ENCODE data around the gene MRPS12. TPM values are rescaled to one million over a fixed set of nuclear protein-coding genes. Genes with fewer than 3 reads are reported as not detected.
"Not testable (repeated sequence)": the region's sequence is repeated elsewhere in the genome, so short reads cannot be mapped to it uniquely, and the experiment has no call there.

The MRPS12 gene
- total RNA-seq, 1 donor from 2014 or later: 32.0 TPM

DNA sequence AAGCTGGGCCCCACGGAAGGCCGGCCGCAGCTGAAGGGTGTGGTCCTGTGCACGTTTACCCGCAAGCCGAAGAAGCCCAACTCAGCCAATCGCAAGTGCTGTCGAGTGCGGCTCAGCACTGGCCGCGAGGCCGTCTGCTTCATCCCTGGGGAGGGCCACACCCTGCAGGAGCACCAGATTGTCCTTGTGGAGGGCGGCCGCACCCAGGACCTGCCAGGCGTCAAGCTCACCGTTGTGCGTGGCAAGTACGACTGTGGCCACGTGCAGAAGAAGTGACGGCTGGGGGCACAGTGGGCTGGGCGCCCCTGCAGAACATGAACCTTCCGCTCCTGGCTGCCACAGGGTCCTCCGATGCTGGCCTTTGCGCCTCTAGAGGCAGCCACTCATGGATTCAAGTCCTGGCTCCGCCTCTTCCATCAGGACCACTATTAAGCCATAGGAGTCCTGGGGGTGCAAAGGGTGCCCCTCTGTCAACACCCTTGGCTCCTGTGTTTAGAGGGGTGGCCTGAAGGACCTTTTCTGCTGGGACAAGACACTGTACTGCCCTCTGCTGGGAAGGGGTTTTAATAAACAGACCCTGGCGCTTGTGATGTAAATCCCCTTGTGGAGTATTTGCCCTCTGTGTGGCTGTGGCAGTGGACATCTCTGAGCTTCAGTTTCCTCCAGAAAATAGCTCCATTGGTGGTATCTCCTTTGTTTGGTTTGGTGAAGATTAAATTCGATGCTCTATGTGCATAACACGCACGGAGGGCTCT is 1.9 kb downstream of the MRPS12 start:
- peaks cover 10% of the 10 kb centered on the region for H3K27me3 Mint-ChIP-seq (ENCODE audit: unreplicated experiment)
- peaks cover 15% of the 10 kb centered on the region for H3K4me1 Mint-ChIP-seq (ENCODE audit: unreplicated experiment)
- H3K36me3 Mint-ChIP-seq (ENCODE audit: low read depth, unreplicated experiment): peaks cover 30% of the 10 kb centered on the region
- TF ChIP-seq, protein P1, sequence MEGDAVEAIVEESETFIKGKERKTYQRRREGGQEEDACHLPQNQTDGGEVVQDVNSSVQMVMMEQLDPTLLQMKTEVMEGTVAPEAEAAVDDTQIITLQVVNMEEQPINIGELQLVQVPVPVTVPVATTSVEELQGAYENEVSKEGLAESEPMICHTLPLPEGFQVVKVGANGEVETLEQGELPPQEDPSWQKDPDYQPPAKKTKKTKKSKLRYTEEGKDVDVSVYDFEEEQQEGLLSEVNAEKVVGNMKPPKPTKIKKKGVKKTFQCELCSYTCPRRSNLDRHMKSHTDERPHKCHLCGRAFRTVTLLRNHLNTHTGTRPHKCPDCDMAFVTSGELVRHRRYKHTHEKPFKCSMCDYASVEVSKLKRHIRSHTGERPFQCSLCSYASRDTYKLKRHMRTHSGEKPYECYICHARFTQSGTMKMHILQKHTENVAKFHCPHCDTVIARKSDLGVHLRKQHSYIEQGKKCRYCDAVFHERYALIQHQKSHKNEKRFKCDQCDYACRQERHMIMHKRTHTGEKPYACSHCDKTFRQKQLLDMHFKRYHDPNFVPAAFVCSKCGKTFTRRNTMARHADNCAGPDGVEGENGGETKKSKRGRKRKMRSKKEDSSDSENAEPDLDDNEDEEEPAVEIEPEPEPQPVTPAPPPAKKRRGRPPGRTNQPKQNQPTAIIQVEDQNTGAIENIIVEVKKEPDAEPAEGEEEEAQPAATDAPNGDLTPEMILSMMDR (IDR thresholded peaks at IDR 0.05; ENCODE audit: unreplicated experiment): no peak
- H3K9me3 Mint-ChIP-seq (ENCODE audit: unreplicated experiment): no peaks in the 10 kb centered on the region
- DNase-seq (ENCODE audit: low spot score): no peak
- H3K27ac Mint-ChIP-seq (ENCODE audit: unreplicated experiment): peak overlapping the region; percentile 77
- peak overlapping the region; percentile 77 for H3K4me3 Mint-ChIP-seq (ENCODE audit: unreplicated experiment)

DNA sequence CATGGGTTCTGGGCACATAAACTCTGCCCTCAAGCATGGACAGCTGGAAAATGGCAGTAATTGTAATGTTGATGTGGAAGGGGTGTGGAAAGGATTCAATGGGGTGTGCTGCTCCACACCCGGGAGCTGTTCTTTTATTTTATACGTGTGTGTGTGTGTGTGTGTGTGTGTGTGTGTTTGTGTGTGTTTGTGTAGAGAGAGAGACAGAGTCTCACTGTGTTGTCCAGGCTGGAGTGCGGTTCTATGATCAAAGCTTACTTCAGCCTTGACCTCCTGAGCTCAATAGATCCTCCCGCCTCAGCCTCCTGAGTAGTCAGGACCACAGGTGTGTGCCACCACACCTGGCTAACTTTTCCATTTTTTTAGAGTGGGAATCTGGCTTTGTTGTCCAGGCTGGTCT is 2.8 kb downstream of the MRPS12 start:
- H3K36me3 Mint-ChIP-seq (ENCODE audit: low read depth, unreplicated experiment): peaks cover 30% of the 10 kb centered on the region
- DNase-seq (ENCODE audit: low spot score): no peak
- H3K4me1 Mint-ChIP-seq (ENCODE audit: unreplicated experiment): peaks cover 15% of the 10 kb centered on the region
- peaks cover 9% of the 10 kb centered on the region for H3K27me3 Mint-ChIP-seq (ENCODE audit: unreplicated experiment)
- no peaks in the 10 kb centered on the region for H3K9me3 Mint-ChIP-seq (ENCODE audit: unreplicated experiment)
- H3K27ac Mint-ChIP-seq (ENCODE audit: unreplicated experiment): no peak overlapping the region
- H3K4me3 Mint-ChIP-seq (ENCODE audit: unreplicated experiment): peak overlapping the region; percentile 68
- TF ChIP-seq, protein P1 (IDR thresholded peaks at IDR 0.05; ENCODE audit: unreplicated experiment): no peak

DNA sequence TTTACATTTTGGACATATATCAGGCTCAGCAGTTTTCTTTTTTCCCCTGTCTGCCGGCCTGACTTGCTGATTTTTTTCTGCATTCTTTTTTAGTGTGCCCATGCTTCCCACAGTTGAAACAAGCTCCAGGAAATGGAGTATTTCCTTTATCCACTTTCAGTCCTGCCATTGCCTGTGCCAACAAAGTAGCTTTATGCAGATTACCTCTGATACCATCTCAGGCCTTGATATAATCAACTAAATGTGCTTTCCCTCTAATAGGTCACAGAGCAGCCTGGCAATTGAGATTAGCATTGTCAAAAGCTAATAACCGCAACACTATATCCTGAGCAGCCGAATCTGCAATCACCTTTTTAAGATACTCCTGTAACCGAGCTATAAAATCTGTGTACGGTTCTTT is 9.2 kb downstream of the MRPS12 start:
- Mint-ChIP-seq H3K27ac (ENCODE audit: unreplicated experiment) (peak overlapping the region; percentile 89), H3K4me3 (ENCODE audit: unreplicated experiment) (peak overlapping the region; percentile 45), H3K27me3 (ENCODE audit: unreplicated experiment) (peaks cover 10% of the 10 kb centered on the region), H3K4me1 (ENCODE audit: unreplicated experiment) (peaks cover 27% of the 10 kb centered on the region), H3K36me3 (ENCODE audit: low read depth, unreplicated experiment) (peaks cover 15% of the 10 kb centered on the region), H3K9me3 (ENCODE audit: unreplicated experiment) (no peaks in the 10 kb centered on the region)
- TF ChIP-seq, protein P1 (IDR thresholded peaks at IDR 0.05; ENCODE audit: unreplicated experiment): no peak
- no peak for DNase-seq (ENCODE audit: low spot score)

DNA sequence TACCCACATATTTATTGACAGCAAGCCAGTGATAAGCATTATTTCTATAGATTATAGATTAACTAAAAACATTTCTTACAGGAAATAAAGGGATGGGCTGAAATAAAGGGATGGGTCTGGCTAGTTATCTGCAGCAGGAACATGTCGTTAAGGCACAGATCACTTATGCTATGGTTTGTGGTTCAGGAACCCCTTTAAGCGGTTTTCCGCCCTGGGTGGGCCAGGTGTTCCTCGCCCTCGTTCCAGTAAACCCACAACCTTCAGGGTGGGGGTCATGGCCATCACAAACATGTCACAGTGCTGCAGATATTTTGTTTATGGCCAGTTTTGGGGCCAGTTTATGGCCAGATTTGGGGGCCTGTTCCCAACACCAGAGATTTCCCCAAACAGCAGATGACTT is 10.7 kb downstream of the MRPS12 start:
- H3K36me3 Mint-ChIP-seq (ENCODE audit: low read depth, unreplicated experiment); H3K9me3 Mint-ChIP-seq (ENCODE audit: unreplicated experiment); H3K4me3 Mint-ChIP-seq (ENCODE audit: unreplicated experiment); DNase-seq (ENCODE audit: low spot score); H3K27me3 Mint-ChIP-seq (ENCODE audit: unreplicated experiment); H3K27ac Mint-ChIP-seq (ENCODE audit: unreplicated experiment): not testable (repeated sequence)
- peaks cover 27% of the 10 kb centered on the region for H3K4me1 Mint-ChIP-seq (ENCODE audit: unreplicated experiment)

DNA sequence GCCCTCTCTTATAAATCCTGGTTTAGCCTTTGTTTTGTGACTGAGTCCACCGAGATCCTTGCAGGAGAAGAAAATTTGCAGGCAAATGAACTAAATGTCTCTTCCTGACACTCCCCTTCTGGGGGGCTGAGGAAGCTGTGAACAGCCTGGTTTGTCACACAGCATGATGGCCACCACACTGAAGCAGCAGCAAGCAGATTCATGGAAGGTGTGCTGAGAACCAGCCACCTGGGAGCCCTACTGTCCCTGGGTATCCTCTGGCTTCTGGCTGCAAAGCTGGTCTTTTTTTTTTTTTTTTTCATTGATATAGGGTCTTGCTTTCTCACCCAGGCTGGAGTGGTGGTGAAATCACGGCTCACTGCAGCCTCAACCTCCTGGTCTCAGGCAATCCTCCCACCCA is 11.2 kb downstream of the MRPS12 start:
- Mint-ChIP-seq H3K27ac (ENCODE audit: unreplicated experiment) (no peak overlapping the region), H3K4me3 (ENCODE audit: unreplicated experiment) (no peak overlapping the region), H3K36me3 (ENCODE audit: low read depth, unreplicated experiment) (peaks cover 5% of the 10 kb centered on the region), H3K4me1 (ENCODE audit: unreplicated experiment) (peaks cover 27% of the 10 kb centered on the region), H3K27me3 (ENCODE audit: unreplicated experiment) (peaks cover 12% of the 10 kb centered on the region), H3K9me3 (ENCODE audit: unreplicated experiment) (no peaks in the 10 kb centered on the region)
- TF ChIP-seq, protein P1 (IDR thresholded peaks at IDR 0.05; ENCODE audit: unreplicated experiment): no peak
- DNase-seq (ENCODE audit: low spot score): no peak
